ENCODE measurements around the gene UBA52. TPM values are rescaled to one million over a fixed set of nuclear protein-coding genes. Genes with fewer than 3 reads are reported as not detected.
A peak's percentile ranks its signal among the peaks of the same experiment; 100 is the strongest.

Gene UBA52
- total and polyA plus RNA-seq, 3 experiments from 2014 or later = 1,487 to 1,700 (median 1,684) TPM

- no peak for DNase-seq
- ChIA-PET POLR2A (interaction anchor here (0.5 to 3.9 kb wide), 16 partner anchors 10 to 807 kb away, joined by 3 to 43 read pairs (median 6); partner anchors contain the start of genes COPE, DDX49, ELL and FKBP8), CTCF (interaction anchor here (0.6 to 2.4 kb wide), 9 partner anchors 12 to 143 kb away, joined by 3 to 9 read pairs (median 4); partner anchors contain the start of genes ELL, FKBP8 and REX1BD)
- Mint-ChIP-seq H3K9me3 (no peaks in the 10 kb centered on the region), H3K27me3 (no peaks in the 10 kb centered on the region), H3K36me3 (peaks cover 0 to 27% (median 0%) of the 10 kb centered on the region in 3 donors), H3K27ac (peak overlapping the region; percentile 93 to 99 (median 98)), H3K4me1 (peaks cover 18 to 34% (median 29%) of the 10 kb centered on the region in 3 donors), H3K4me3 (peak overlapping the region; percentile 90 to 94 (median 92))
- Histone ChIP-seq H3K27ac (ENCODE audit: low read depth, low read length) (peak overlapping the region; percentile 96), H3K36me3 (ENCODE audit: insufficient read depth, low read length) (peaks cover 4% of the 10 kb centered on the region), H3K4me1 (ENCODE audit: insufficient read depth, low read length) (peaks cover 23% of the 10 kb centered on the region), H3K27me3 (ENCODE audit: insufficient read depth, low read length, poor library complexity, severe bottlenecking) (no peaks in the 10 kb centered on the region), H3K4me3 (ENCODE audit: low read length) (peak overlapping the region; percentile 98), H3K9me3 (ENCODE audit: low read length) (no peaks in the 10 kb centered on the region)
Observed at GRCh38 chr19:18558202-18558555, 13.5 kb upstream of the UBA52 start.

- Mint-ChIP-seq H3K27ac (peak overlapping the region; percentile 93 to 99 (median 98)), H3K9me3 (no peaks in the 10 kb centered on the region), H3K27me3 (no peaks in the 10 kb centered on the region), H3K4me1 (peaks cover 18 to 34% (median 29%) of the 10 kb centered on the region in 3 donors), H3K4me3 (peak overlapping the region; percentile 90 to 94 (median 92)), H3K36me3 (peaks cover 0 to 31% (median 0%) of the 10 kb centered on the region in 3 donors)
- Histone ChIP-seq H3K27ac (ENCODE audit: low read depth, low read length) (peak overlapping the region; percentile 96), H3K4me1 (ENCODE audit: insufficient read depth, low read length) (peaks cover 23% of the 10 kb centered on the region), H3K27me3 (ENCODE audit: insufficient read depth, low read length, poor library complexity, severe bottlenecking) (no peaks in the 10 kb centered on the region), H3K9me3 (ENCODE audit: low read length) (no peaks in the 10 kb centered on the region), H3K36me3 (ENCODE audit: insufficient read depth, low read length) (peaks cover 4% of the 10 kb centered on the region), H3K4me3 (ENCODE audit: low read length) (peak overlapping the region; percentile 98)
- DNase-seq = no peak
- ChIA-PET CTCF (interaction anchor here (0.6 to 2.4 kb wide), 7 partner anchors 14 to 143 kb away, joined by 3 to 9 read pairs (median 4); partner anchors contain the start of genes ELL, FKBP8 and REX1BD), POLR2A (interaction anchor here (0.5 to 3.9 kb wide), 9 partner anchors 13 to 521 kb away, joined by 3 to 43 read pairs (median 8); partner anchors contain the start of genes COPE, DDX49, FKBP8 and JUND)
Observed at GRCh38 chr19:18558604-18559003, 13.1 kb upstream of the UBA52 start.

GRCh38 chr19:18559685-18560084 lies 12.0 kb upstream of the UBA52 start:
- no peak overlapping the region for H3K4me3 ChIP-seq (ENCODE audit: low read length)
- Mint-ChIP-seq H3K9me3 (no peaks in the 10 kb centered on the region), H3K27me3 (no peaks in the 10 kb centered on the region), H3K4me3 (peak overlapping the region in 6 of 7 donors; percentile 48 to 93 (median 90)), H3K4me1 (peaks cover 18 to 34% (median 29%) of the 10 kb centered on the region in 3 donors), H3K36me3 (peaks cover 0 to 41% (median 2%) of the 10 kb centered on the region in 3 donors), H3K27ac (peak overlapping the region in 7 of 8 donors; percentile 88 to 98 (median 98))
- H3K27me3 ChIP-seq (ENCODE audit: insufficient read depth, low read length, poor library complexity, severe bottlenecking) = no peaks in the 10 kb centered on the region
- no peaks in the 10 kb centered on the region for H3K9me3 ChIP-seq (ENCODE audit: low read length)
- no peak overlapping the region for H3K27ac ChIP-seq (ENCODE audit: low read depth, low read length)
- CTCF ChIA-PET = interaction anchor here (1.3 to 1.8 kb wide), 2 partner anchors 38 to 86 kb away, joined by 3 to 4 read pairs; partner anchors contain the start of gene ELL
- no peak for DNase-seq
- peaks cover 10% of the 10 kb centered on the region for H3K36me3 ChIP-seq (ENCODE audit: insufficient read depth, low read length)
- peaks cover 23% of the 10 kb centered on the region for H3K4me1 ChIP-seq (ENCODE audit: insufficient read depth, low read length)
- POLR2A ChIA-PET = interaction anchor here (2.5 kb wide), 1 partner anchor 29 kb away, joined by 16 read pairs; the partner anchor contains the start of gene REX1BD

GRCh38 chr19:18562086-18562485 lies 9.6 kb upstream of the UBA52 start:
- H3K36me3 ChIP-seq (ENCODE audit: insufficient read depth, low read length) = peaks cover 29% of the 10 kb centered on the region

GRCh38 chr19:18566953-18567352 lies 4.7 kb upstream of the UBA52 start:
- DNase-seq = no peak
- H3K4me1 ChIP-seq (ENCODE audit: insufficient read depth, low read length) = peaks cover 5% of the 10 kb centered on the region
- H3K4me1 Mint-ChIP-seq = peaks cover 4 to 9% (median 9%) of the 10 kb centered on the region in 3 donors
- ChIA-PET POLR2A (no interaction called here), CTCF (interaction anchor here (1.2 kb wide), 1 partner anchor 116 kb away, joined by 3 read pairs; no protein-coding TSS in a partner anchor)
- peaks cover 0 to 79% (median 5%) of the 10 kb centered on the region in 3 donors for H3K36me3 Mint-ChIP-seq
- H3K4me3 Mint-ChIP-seq = no peak overlapping the region
- H3K27ac ChIP-seq (ENCODE audit: low read depth, low read length) = no peak overlapping the region
- no peak overlapping the region for H3K4me3 ChIP-seq (ENCODE audit: low read length)
- H3K9me3 Mint-ChIP-seq = no peaks in the 10 kb centered on the region
- no peaks in the 10 kb centered on the region for H3K9me3 ChIP-seq (ENCODE audit: low read length)
- no peaks in the 10 kb centered on the region for H3K27me3 ChIP-seq (ENCODE audit: insufficient read depth, low read length, poor library complexity, severe bottlenecking)
- no peaks in the 10 kb centered on the region for H3K27me3 Mint-ChIP-seq
- H3K36me3 ChIP-seq (ENCODE audit: insufficient read depth, low read length) = peaks cover 45% of the 10 kb centered on the region
- peak overlapping the region in 1 of 8 donors; percentile 88 for H3K27ac Mint-ChIP-seq

More at GRCh38 chr19:18562086-18562485, 9.6 kb upstream of the UBA52 start:
- ChIA-PET POLR2A (no interaction called here), CTCF (no interaction called here)
- Mint-ChIP-seq H3K9me3 (no peaks in the 10 kb centered on the region), H3K27ac (no peak overlapping the region), H3K36me3 (peaks cover 0 to 61% (median 4%) of the 10 kb centered on the region in 3 donors), H3K4me1 (peaks cover 18 to 33% (median 29%) of the 10 kb centered on the region in 3 donors), H3K4me3 (no peak overlapping the region), H3K27me3 (no peaks in the 10 kb centered on the region)
- Histone ChIP-seq H3K27me3 (ENCODE audit: insufficient read depth, low read length, poor library complexity, severe bottlenecking) (no peaks in the 10 kb centered on the region), H3K4me3 (ENCODE audit: low read length) (no peak overlapping the region), H3K4me1 (ENCODE audit: insufficient read depth, low read length) (peaks cover 21% of the 10 kb centered on the region), H3K27ac (ENCODE audit: low read depth, low read length) (no peak overlapping the region), H3K9me3 (ENCODE audit: low read length) (no peaks in the 10 kb centered on the region)
- DNase-seq = no peak

GRCh38 chr19:18568367-18568766 lies 3.3 kb upstream of the UBA52 start:
- H3K36me3 ChIP-seq (ENCODE audit: insufficient read depth, low read length) = peaks cover 46% of the 10 kb centered on the region
- no peak overlapping the region for H3K4me3 Mint-ChIP-seq
- no peaks in the 10 kb centered on the region for H3K27me3 Mint-ChIP-seq
- no peak overlapping the region for H3K27ac ChIP-seq (ENCODE audit: low read depth, low read length)
- H3K4me3 ChIP-seq (ENCODE audit: low read length) = no peak overlapping the region
- H3K4me1 ChIP-seq (ENCODE audit: insufficient read depth, low read length) = peaks cover 17% of the 10 kb centered on the region
- no peaks in the 10 kb centered on the region for H3K27me3 ChIP-seq (ENCODE audit: insufficient read depth, low read length, poor library complexity, severe bottlenecking)
- no peaks in the 10 kb centered on the region for H3K9me3 Mint-ChIP-seq
- no peaks in the 10 kb centered on the region for H3K9me3 ChIP-seq (ENCODE audit: low read length)
- peaks cover 17 to 23% (median 22%) of the 10 kb centered on the region in 3 donors for H3K4me1 Mint-ChIP-seq
- no peak overlapping the region for H3K27ac Mint-ChIP-seq
- peaks cover 0 to 80% (median 5%) of the 10 kb centered on the region in 3 donors for H3K36me3 Mint-ChIP-seq
- ChIA-PET POLR2A (interaction anchor here (0.6 kb wide), 1 partner anchor 287 kb away, joined by 4 read pairs; the partner anchor contains the start of gene JUND), CTCF (interaction anchor here (0.9 kb wide), 1 partner anchor 20 kb away, joined by 3 read pairs; the partner anchor contains the start of gene REX1BD)
- no peak for DNase-seq

- Mint-ChIP-seq H3K9me3 (no peaks in the 10 kb centered on the region), H3K4me3 (peak overlapping the region in 4 of 7 donors; percentile 12 to 74 (median 44)), H3K36me3 (peaks cover 0 to 67% (median 15%) of the 10 kb centered on the region in 3 donors), H3K27me3 (no peaks in the 10 kb centered on the region), H3K4me1 (peaks cover 19 to 33% (median 22%) of the 10 kb centered on the region in 3 donors), H3K27ac (peak overlapping the region in 5 of 8 donors; percentile 43 to 71 (median 62))
- Histone ChIP-seq H3K27ac (ENCODE audit: low read depth, low read length) (no peak overlapping the region), H3K36me3 (ENCODE audit: insufficient read depth, low read length) (peaks cover 32% of the 10 kb centered on the region), H3K4me3 (ENCODE audit: low read length) (no peak overlapping the region), H3K27me3 (ENCODE audit: insufficient read depth, low read length, poor library complexity, severe bottlenecking) (no peaks in the 10 kb centered on the region), H3K4me1 (ENCODE audit: insufficient read depth, low read length) (peaks cover 22% of the 10 kb centered on the region), H3K9me3 (ENCODE audit: low read length) (no peaks in the 10 kb centered on the region)
- ChIA-PET CTCF (no interaction called here), POLR2A (no interaction called here)
- DNase-seq = no peak
Observed at GRCh38 chr19:18574691-18575291, 3.1 kb downstream of the UBA52 start.

All from CD8-positive, alpha-beta memory T cell (primary cell).